Activated T-helper 9 cell treated with anti-CD3 and anti-CD28 coated beads, Interleukin-2, amount 50 U/mL, for 16 hours (primary cell): ENCODE results near the gene OMP.

Source experiments
- DNase-seq: peaks from one replicate; pipeline ENCODE4 v3.0.0-alpha.2; 2020; ENCODE audit warnings: low read depth

Gene OMP

DNA sequence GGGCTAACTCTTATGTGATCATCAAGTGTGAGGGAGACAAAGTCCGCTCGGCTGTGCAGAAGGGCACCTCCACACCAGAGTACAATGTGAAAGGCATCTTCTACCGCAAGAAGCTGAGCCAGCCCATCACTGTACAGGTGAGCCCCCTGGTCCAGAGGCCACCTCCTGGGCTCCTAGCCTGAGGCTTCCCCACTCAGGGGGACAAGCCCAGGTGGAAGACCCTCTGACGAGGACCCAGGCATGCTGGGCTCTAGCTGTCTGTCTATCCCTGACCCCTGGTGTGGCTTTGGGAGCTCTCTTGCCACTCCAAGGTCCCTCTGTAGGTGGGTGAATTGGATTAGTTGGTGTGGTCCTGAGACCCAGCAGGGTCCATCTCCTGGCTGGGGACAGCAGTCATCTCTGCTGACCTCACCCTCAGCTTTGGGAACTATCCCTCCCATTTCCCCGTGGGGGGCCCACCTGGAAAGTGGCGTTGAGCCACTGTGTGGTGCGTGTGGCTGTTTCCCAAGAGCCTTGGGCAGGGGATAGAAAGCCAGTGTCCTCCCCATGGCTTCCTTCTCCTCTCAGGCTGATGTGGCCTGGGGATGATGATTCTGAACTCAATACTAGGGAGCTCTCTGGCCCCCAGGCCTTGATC, 20.1 kb downstream of the OMP start:
- DNase-seq, result no peak

DNA sequence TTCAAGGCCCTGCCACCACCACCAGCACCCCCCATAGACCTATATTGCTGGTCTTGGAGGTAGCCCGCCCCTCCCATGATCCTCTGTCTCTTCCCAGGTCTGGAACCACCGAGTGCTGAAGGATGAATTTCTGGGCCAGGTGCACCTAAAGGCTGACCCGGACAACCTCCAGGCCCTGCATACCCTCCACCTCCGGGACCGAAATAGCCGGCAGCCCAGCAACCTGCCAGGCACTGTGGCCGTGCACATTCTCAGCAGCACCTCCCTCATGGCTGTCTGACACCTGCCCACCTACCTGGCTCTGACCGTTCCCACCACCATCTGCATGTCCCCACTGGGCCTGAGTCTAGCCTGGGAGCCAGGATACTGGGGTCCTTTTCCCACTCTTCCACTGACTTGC, 21.0 kb downstream of the OMP start:
- DNase-seq, result no peak

DNA sequence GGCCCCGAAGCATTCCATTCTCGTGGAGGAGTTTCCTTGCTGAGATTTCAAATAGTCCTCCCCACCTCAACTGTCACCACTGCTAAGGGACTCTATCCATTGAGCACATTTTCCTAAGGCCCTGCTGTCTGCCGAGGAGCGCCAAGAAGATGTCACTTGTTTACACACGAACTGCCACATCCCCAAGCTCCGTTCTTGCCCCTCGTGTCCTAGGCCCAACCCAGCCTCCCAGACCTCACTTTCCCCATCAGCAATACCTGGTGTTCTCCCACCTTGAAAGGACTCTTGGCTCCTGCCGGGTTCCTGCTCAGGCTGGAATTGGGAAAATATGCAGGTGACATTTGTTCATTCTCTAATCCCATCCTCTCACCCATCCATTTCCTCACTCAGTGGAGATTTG, 21.4 kb downstream of the OMP start:
- DNase-seq, result no peak

DNA sequence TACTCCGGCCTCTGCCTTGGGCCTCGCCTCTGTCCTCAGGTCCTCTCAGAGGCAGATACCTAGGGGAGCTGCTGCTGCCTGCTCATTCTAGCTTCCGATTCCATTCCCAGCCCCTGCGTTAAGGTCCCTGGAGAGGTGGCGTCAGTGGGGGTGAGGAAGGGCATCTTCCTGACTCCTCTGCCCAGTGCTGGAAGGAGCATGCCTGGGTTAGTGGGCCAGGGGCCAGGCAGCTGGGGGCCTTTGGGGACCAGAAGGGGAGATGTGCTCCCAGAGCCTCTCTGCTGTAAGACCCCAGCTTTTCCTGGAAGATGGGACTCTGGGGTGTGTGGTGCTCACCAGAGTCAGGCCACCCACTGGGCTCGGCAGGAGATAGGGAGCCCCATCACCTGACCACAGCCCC, 21.8 kb downstream of the OMP start:
- no peak for DNase-seq

DNA sequence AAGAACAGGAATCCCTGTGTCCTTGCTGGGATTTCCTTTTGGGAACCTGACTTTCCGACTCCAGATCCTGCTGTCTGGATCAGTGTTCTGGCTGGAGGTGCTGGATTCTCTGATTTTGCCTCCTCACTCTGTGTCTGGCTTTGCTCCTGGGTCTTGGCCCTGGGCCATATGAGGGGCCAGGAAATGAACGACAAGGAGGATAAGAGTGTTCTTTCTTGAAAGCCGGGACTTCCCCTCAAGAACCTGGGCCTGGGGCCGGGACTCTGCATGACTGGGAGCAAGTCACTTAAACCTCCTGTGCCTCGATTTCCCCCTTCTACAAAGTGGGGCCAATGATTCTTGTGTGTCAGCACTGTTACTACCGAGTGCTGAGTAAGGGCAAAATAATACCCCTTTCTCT, 22.6 kb downstream of the OMP start:
- no peak for DNase-seq

DNA sequence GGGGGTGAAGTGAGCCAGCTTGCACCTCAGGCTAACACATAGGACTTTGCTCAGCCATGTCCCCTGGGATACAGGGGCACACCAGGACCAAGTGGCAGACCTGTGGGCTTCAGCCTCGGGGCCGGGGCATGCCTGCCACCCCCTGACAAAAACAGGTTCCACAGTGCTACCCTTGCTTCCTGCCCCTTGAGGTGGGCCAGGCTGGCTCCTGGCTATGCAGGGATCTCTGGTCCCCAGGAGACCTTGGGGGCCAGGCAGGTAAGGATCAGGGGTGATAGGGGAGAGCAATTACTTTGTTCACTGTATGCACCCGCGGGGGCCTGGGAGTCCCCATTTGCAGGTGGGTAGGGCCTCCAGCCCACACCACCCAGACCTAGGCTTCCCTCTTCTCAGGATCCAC, 23.1 kb downstream of the OMP start:
- DNase-seq, result no peak

DNA sequence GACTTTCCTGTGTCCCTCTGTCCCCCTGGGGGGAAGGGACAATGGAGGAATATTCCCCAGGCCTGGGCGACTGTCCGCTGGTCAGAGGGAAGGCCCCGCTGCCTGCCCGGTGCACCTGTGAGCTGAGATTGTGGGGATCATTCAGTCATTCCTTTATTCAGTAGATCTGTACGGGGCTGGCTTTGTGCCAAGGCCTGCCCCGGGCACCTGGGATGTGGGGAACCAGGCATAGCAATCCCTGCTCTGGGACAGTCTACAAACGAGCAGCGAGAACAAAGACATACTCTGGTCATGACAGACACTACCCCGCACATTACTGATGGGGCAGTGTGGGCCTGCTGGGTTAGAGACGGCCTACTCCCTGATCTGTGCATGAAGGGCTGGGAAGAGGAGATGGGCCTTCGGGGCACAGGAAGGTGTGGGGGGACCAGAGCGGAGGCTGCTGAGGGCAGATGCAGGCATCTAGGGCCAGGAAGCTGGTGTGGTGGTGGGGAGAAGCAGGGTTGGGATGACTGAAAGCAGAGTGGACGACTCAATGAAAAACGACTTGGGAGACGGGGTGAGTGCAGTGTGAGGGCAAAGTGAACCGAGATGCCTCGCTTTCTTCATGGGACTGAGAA, 23.6 kb downstream of the OMP start:
- DNase-seq, result no peak

DNA sequence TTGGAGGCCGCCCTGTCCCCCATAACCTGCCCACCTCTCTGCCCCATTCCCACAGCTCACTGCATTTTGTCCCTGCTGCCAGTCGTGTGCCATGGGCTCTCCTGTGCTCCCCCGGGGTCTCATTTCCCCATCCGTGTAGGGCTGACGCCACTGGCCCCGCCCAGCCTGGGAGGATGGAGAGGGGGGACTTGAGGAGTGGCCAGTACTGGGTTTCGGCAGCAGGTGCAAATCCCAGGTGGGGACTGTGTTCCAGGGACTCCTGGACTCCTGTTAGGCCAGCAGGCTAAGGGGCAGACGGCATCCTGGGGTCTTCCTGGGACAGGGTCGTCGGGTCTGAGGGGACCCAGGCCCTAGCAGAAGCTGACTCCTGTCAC, 24.2 kb downstream of the OMP start:
- no peak for DNase-seq

DNA sequence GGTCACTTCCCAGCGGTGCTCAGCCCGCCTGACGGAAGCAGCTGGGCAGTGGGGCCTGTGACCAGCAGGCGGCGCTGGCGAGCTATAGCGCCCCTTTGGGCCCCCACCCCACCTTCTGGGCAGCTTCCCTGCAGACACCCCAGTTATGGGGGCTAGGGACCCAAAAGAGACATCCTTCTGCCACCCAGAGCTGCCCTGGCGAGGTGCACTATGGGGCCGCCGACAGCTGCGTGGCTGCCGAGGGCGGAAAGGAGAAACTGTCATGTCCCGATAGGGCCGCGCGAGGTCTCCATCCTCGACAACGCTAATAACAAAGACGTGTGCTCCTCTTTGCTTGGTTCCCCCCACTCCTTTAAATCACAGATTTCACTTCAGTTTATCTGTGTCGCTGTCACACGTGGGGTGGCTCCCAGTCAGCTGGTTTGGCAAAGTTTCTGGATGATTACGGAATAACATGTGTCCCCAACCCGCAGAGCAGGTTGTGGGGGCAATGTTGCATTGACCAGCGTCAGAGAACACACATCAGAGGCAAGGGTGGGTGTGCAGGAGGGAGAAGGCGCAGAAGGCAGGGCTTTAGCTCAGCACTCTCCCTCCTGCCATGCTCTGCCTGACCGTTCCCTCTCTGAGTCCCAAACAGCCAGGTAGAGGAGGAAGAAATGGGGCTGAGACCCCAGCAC, 24.7 kb downstream of the OMP start:
- DNase-seq, result peak; percentile 38

DNA sequence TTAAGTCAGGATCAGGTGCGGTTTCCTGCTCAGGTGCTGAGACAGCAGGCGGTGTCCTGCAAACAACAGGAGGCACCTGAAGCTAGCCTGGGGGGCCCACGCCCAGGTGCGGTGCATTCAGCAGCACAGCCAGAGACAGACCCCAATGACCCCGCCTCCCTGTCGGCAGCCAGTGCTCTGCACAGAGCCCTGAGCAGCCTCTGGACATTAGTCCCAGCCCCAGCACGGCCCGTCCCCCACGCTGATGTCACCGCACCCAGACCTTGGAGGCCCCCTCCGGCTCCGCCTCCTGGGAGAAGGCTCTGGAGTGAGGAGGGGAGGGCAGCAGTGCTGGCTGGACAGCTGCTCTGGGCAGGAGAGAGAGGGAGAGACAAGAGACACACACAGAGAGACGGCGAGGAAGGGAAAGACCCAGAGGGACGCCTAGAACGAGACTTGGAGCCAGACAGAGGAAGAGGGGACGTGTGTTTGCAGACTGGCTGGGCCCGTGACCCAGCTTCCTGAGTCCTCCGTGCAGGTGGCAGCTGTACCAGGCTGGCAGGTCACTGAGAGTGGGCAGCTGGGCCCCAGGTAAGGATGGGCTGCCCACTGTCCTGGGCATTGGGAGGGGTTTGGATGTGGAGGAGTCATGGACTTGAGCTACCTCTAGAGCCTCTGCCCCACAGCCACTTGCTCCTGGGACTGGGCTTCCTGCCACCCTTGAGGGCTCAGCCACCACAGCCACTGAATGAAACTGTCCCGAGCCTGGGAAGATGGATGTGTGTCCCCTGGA, 25.5 kb downstream of the OMP start, which contains the start of gene MYO7A:
Gene MYO7A (plus strand): TSS at position 327 of the 772 bp plus-strand sequence. CDS start 2,389 bp downstream, outside the sequence.
- DNase-seq, result no peak

DNA sequence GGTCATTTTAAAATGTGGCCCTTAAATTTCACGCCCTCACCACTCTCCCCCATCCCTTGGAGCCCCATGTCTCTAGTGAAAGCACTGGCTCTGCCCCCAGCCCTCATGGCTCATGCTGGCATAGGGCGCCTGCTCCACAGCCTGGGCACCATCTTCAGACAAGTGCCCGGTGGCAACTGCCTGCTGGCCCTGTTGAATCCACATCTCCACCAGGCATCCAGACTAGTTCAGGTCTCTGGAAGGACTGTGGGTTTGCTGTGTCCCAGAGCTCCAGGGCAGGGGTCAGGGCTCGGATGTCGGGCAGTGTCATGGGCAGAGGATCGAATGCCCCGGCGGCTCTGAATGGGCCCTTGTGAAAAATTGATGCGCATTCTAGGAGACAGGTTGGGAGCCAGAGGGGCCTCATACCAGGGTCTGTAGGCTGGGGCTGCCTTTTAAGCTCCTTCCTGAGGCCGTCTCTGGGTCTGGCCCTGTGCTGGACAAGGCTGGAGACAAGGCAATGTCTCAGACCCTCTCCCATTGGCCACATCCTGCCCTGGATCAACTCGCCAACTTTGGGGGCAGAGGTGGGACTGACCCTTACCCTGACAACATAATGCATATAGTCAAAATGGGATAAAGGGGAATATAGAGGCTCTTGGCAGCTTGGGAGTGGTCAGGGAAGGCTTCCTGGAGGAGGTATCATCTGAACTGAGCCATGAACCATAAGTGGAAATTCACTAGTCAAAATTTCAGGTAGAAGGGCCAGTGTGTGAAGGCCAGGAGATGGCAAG, 26.6 kb downstream of the OMP start:
- no peak for DNase-seq

DNA sequence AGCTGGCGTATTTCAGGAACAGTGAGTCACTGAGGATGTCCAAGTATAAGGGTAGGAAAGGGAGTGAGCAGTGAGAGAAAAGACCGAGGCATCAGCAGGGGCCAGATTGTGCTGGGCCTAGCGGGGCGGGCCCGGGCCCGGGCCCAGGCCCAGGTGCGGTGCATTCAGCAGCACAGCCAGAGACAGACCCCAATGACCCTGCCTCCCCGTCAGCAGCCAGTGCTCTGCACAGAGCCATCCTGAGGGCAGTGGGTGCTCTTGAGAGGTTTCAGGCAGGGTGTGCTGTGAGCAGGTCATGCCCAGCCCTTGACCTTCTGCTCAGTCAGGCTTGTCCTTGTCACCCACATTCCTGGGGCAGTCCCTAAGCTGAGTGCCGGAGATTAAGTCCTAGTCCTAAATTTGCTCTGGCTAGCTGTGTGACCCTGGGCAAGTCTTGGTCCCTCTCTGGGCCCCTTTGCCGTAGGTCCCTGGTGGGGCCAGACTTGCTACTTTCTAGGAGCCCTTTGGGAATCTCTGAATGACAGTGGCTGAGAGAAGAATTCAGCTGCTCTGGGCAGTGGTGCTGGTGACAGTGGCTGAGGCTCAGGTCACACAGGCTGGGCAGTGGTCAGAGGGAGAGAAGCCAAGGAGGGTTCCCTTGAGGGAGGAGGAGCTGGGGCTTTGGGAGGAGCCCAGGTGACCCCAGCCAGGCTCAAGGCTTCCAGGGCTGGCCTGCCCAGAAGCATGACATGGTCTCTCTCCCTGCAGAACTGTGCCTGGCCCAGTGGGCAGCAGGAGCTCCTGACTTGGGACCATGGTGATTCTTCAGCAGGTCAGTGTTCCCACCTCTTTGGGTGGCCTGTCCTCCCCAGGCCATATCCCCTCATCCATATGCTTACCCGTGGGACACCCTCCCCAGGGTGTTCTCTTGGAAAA, 27.5 kb downstream of the OMP start:
- DNase-seq, result no peak

DNA sequence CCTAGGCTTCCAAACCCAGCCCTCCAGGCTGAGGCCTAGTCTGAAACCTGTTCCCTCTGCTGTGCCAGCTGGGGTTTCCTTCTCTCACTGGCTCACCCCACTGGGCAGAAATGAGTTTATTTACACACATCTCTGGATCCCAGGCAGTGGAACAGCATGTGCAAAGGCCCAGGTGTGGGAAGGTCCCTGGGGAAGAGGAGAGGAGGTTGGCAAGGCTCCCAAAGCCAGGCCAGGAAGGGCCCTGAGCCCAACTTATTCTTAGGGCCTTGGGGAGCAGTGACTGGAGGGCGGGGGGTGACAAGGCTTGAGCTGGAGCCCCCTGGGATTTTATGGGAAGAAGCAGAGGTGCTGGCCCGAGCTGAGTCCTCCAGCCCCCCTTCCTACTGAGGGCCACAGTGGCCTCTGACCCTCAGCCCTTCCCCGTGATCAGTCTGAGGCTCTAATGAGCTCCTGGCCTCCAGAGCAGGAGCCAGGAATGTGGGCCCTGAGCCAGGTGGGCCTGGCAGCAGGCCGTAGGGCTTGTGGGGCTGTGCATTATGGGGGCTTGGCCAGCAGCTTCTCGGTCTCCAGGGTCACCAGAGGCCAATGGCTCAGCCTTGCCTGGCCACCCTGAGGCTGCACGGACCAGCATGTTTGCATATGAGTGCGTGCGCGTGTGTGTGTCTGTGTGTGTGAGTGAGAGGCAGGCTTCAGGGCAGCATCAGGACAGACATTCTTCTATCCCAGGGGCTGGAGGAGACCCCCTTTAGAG, 28.3 kb downstream of the OMP start:
- DNase-seq, result no peak

DNA sequence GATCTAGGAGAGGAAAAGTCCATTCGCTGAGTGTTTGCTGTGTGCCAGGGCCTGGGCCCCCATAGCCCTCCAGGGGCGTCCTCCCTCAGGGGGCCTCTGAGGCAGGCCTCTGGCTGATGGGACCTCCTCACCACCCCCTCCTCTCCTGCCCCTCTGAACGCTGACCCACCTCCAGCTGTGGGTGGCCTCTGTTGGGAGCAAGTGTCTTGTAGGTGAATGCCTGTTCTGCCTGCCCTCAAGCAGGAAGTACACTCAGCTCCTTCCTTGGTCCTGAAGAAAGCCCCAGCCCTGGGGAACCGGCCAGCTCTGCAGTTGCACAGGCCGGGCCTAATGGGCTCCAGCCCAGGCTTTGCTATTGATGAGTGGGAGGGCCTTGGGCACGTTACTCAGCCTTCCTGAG, 28.9 kb downstream of the OMP start:
- DNase-seq, result no peak

DNA sequence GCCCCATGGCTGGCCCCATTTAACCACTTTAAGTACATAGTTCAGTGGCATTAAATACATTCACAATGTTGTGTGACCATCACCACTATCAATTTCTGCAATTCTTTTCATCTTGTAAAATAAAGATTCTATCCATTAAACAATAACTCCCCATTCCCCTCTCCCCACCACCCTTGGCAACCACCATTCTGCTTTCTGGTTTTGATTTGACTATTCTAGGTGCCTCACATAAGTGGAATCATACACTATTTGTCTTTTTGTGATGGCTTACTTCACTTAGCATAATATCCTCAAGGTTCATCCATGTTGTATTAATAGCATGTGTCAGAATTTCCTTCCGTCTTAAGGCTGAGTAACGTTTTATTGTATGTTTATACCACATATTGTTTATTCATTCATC, 32.4 kb downstream of the OMP start:
- DNase-seq, result no peak

DNA sequence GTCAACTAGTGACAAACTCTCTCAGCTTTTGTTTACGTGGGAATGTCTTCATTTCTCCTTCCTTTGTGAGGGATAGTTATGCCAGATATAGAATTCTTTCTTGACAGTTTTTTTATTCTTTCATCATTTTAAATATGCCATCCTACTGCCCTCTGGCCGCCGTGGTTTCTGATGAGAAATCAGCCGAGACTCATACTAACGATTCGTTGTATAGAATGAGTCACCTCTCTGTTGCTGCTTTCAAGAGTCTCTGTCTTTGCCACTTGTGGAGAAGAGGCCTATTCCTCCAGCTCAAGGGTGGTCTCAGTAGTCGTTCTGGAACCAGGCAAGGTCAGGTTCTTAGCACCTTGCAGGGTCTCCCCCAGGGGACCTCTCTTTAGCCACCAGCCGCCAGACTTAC, 33.4 kb downstream of the OMP start:
- DNase-seq, result no peak

DNA sequence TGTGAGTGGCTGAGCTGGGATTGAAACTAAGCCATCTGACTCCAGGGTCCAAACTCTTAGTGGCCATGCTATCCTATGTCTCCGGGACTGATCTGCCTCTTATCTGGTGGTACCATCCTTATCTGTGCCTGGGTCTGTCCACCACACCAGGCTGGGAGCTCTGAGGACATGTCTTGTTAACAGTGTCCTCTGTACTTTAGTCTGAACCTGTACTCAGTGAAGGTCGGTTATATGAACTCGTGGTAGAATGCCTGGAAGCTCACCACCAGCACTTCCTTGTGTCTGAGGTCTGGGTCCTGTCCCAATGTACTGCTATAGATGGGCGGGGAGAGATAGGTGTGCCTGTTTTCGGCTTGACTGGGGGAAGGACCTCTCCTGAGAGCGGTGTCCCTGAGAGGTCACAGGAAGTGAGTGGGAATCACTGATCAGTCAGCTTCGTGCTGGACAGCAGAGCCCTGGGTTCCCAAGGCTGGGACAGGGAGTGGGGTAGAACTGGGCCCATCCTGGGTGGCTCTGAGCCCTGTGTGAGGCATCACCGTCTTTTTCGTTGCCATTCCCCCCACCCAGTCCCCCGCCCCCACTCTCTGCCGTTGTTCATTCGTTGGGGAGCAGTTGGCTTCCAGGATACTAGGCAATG, 34.3 kb downstream of the OMP start:
- no peak for DNase-seq

DNA sequence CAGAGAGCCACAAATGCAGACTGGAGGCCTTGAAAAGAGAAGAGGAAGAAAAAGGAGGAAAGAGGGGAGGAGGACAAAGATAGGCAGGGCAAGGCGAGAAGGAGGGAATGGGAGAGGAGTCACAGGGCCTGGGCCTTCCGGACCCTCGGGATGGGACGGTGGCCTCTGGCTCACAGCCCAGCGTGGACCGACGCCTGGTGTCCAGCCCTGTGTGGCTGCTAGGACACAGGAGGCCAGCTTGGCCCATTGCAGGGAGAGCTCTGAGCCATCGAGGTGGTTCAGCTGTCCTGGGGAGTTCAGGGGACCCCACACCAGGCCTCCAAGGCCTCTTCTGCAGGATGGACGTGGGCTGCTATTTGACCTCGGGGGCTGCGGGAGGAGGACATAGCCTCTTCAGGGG, 34.8 kb downstream of the OMP start:
- no peak for DNase-seq

DNA sequence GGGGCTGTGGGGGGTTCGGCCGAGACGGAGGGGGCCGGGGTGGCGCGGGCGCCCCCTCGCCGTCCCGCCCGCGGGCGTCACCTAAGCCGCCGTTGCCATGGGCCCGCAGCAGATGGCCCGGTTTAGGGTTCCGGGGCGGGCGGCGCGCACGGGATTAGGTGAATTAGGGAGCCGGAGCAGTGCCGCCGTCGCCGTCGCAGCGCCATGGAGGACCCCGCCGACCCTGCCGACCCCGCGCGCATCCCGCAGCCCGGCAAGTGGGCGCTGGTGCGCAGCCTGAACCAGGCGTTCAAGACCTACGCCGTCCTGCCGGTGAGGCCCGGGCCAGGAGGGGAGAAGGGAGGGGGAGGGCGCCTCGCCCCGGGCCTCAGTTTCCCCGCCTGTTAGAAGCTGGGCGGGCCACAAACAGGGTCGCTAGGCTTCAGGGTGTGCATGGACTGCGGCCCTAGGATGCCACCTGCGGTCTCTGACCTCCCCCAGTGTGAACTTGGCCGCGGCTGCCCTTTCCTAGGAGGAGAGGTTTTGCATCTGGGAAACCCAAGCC, 35.5 kb downstream of the OMP start:
- no peak for DNase-seq

DNA sequence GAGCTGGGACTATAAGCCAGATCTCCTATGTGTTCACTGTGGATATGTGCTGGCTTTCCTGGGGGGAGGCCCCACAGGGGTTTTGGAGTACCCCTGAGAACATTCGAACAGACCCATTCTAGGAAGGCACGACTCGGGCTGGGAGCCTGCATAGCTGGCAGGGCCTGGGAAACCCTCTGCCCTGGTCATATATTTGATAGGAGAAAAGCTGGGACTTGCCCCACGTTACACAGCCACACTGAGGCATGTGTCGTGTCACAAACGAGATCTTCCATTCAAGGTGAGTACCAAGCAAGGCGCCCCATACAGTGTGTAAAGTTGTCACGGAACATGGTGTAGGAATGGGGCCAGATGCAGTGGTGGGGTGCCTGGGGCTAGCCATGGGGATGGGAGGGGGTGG, 36.6 kb downstream of the OMP start:
- no peak for DNase-seq
